ENCODE results near the gene EYA4.

GRCh38 chr6:133241086-133241900 lies at the start of gene EYA4:
- TF ChIP-seq POLR2A (IDR thresholded peaks at IDR 0.05): no peak
- TF ChIP-seq, protein P1, sequence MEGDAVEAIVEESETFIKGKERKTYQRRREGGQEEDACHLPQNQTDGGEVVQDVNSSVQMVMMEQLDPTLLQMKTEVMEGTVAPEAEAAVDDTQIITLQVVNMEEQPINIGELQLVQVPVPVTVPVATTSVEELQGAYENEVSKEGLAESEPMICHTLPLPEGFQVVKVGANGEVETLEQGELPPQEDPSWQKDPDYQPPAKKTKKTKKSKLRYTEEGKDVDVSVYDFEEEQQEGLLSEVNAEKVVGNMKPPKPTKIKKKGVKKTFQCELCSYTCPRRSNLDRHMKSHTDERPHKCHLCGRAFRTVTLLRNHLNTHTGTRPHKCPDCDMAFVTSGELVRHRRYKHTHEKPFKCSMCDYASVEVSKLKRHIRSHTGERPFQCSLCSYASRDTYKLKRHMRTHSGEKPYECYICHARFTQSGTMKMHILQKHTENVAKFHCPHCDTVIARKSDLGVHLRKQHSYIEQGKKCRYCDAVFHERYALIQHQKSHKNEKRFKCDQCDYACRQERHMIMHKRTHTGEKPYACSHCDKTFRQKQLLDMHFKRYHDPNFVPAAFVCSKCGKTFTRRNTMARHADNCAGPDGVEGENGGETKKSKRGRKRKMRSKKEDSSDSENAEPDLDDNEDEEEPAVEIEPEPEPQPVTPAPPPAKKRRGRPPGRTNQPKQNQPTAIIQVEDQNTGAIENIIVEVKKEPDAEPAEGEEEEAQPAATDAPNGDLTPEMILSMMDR (IDR thresholded peaks at IDR 0.05): no peak
- TF ChIP-seq POLR2AphosphoS5 (IDR thresholded peaks at IDR 0.05): no peak

All from breast epithelium (tissue), 3 donors.